Spinal cord (tissue), 10 donors: ENCODE results near the gene PAFAH1B2. TPM values are rescaled to one million over a fixed set of nuclear protein-coding genes. Genes with fewer than 3 reads are reported as not detected.

Source experiments
- DNase-seq, 6 donors: peaks; one replicate each; pipeline versions ENCODE4 v3.0.0 to v3.0.0-alpha.2; 2013 to 2015; ENCODE audit warnings: low spot score in 6 of 6, low read depth in 4 of 6
- H3K27ac ChIP-seq: one replicate; pipeline ENCODE4 v1.5.1; 2013; ENCODE audit warnings: low read depth, low read length, control low read depth
- H3K27me3 ChIP-seq: one replicate; pipeline ENCODE4 v1.6.1; 2013; ENCODE audit warnings: low read length; ENCODE audit not compliant: control insufficient read depth, insufficient read depth
- H3K36me3 ChIP-seq: one replicate; pipeline ENCODE4 v1.6.1; 2013; ENCODE audit warnings: low read length; ENCODE audit not compliant: control insufficient read depth, insufficient read depth
- H3K4me1 ChIP-seq: one replicate; pipeline ENCODE4 v1.6.1; 2013; ENCODE audit warnings: low read length; ENCODE audit not compliant: control insufficient read depth, insufficient read depth
- H3K4me3 ChIP-seq: one replicate; pipeline ENCODE4 v1.5.1; 2013; ENCODE audit warnings: low read depth, low read length, control low read depth
- H3K9me3 ChIP-seq: one replicate; pipeline ENCODE4 v1.6.1; 2013; ENCODE audit warnings: low read length; ENCODE audit not compliant: control insufficient read depth, insufficient read depth
- WGBS: methylation state at CpG from one replicate; pipeline ENCODE4 v1.1.5; 2013; ENCODE audit warnings: missing lambda C conversion rate; ENCODE audit not compliant: insufficient coverage; 5-methylcytosine and 5-hydroxymethylcytosine counted together
- polyA plus RNA-seq, 2 donors: library from polyadenylated mRNA; unstranded; fragments of 120-200 nt; gene quantifications; one replicate each; pipeline ENCODE4 v1.2.1, GENCODE V29; 2013; ENCODE audit not compliant: insufficient read length in 2 of 2
- total RNA-seq, 2 donors: library from RNA; depleted of rRNA in 1 of 2; stranded (reverse); fragments of 120-200 nt in 1 of 2; fragments of >200 nt in 1 of 2; gene quantifications; one replicate each; pipeline versions ENCODE4 v1.2.3 to v1.2.4, GENCODE V29; 2013 to 2014
- donor health status: healthy.

The PAFAH1B2 gene
- total and polyA plus RNA-seq, 4 donors = 77.3 to 196 (median 108) TPM

DNA sequence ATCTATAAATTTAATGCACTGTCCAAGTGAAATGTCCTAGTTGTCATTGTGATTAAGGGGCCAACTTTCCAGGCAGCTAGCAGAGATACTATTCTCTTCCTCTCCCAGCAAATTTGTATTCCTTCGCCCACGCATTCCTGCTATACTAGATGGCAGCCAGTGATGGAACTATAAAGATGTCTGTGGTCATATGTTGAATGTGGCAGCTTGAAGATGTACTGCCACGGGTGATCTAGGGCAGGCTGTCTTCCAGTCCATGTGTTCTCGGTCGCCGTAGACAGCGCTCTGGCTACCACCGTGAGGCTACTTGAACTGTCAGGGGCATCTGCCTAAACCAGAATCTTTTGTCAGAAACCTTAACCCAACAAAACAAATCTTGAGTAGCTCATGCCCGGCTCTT, 26.1 kb downstream of the PAFAH1B2 start:
- Histone ChIP-seq H3K4me1 (peaks cover 12% of the 10 kb centered on the region), H3K36me3 (peaks cover 19% of the 10 kb centered on the region), H3K4me3 (no peak overlapping the region), H3K9me3 (no peaks in the 10 kb centered on the region), H3K27ac (no peak overlapping the region), H3K27me3 (no peaks in the 10 kb centered on the region)
- WGBS = 95% methylated on average over 6 of the region's 9 CpGs
- DNase-seq = no peak

DNA sequence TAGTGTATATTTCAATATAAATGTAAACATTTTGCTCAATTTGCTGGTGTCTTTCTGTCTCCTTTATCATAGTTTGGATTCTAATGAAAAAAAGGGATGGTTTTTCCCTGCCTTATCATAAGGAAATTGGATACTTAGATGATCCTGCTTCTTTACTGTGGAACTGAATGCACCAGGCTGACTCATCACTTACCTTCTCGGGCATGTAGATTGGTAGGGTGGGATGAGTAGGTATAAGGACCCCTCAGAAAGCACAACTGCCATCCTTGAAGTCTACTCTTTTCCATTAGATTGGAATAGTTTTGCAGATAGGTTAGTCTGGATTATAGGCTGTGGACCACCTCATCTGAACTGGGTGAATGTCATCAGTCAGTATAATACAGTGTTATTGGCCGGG, 26.9 kb downstream of the PAFAH1B2 start:
- Histone ChIP-seq H3K4me1 (peaks cover 16% of the 10 kb centered on the region), H3K27ac (no peak overlapping the region)
- 100% methylated on average over 1 of the region's 2 CpGs for WGBS

DNA sequence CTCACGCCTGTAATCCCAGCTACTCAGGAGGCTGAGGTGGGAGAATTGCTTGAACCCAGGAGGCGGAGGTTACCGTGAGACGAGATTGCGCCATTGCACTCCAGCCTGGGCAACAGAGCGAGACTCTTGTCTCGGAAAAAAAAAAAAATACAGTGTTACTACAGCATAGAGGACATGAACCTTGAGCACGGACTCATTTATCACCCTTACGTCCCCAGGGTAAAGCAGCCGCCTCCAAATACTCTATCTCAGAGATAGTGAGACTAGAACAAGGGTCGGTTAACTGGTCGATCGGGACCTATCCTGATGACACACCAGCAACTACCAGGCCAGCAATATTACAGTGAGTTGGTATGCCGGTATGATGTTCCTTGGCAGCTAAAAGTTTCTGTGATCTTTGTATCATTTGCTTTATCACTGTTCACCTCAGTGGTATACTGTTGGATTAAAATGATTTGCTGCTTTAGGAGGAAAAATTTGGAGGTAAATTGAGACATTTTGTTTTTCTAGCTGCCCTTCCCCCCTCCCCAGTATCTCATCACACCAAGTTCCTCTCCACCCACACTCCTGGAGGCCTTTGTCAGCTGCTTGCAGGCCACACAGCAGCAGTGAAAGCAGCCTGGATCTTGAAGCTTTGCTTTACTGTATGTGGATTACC, 27.4 kb downstream of the PAFAH1B2 start:
- Histone ChIP-seq H3K4me3 (no peak overlapping the region), H3K9me3 (no peaks in the 10 kb centered on the region), H3K4me1 (peaks cover 19% of the 10 kb centered on the region), H3K27me3 (no peaks in the 10 kb centered on the region), H3K36me3 (peaks cover 15% of the 10 kb centered on the region), H3K27ac (peak overlapping the region; percentile 45)
- no peak for DNase-seq
- 88% methylated on average over 1 of the region's 14 CpGs for WGBS

More for the DNA sequence above, 26.9 kb downstream of the PAFAH1B2 start:
- Histone ChIP-seq H3K9me3 (no peaks in the 10 kb centered on the region), H3K4me3 (no peak overlapping the region), H3K36me3 (peaks cover 15% of the 10 kb centered on the region), H3K27me3 (no peaks in the 10 kb centered on the region)
- no peak for DNase-seq

DNA sequence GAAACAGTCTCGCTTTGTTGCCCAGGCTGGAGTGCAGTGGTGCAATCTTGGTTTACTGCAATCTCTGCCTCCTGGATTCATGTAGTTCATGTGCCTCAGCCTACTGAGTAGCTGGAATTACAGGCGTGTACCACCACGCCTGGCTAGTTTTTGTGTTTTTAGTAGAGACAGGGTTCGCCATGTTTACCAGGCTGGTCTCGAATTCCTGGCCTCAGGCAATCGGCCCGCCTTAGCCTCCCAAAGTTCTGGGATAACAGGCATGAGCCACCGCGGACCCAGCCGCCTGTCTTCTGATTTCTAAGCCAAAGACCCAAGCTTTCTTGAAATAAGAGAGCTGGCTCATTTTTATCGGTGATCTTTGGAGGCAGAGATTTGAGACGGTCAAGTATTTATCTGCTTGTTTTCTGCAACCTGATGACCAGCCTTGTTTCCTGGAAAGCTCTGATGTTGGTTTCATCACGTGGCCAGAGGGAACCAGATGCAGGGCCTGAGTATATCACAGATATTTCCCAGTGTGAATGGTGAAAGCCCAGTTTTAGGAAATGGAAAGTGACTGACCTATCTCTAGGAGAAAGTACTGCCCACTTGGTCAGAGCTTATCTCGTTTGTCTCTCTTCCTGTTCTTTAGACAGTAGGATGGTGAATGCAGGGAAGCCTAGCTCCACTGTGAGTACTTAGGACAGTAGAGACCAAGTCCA, 28.8 kb downstream of the PAFAH1B2 start:
- H3K27ac ChIP-seq = peak overlapping the region; percentile 61
- no peak for DNase-seq

DNA sequence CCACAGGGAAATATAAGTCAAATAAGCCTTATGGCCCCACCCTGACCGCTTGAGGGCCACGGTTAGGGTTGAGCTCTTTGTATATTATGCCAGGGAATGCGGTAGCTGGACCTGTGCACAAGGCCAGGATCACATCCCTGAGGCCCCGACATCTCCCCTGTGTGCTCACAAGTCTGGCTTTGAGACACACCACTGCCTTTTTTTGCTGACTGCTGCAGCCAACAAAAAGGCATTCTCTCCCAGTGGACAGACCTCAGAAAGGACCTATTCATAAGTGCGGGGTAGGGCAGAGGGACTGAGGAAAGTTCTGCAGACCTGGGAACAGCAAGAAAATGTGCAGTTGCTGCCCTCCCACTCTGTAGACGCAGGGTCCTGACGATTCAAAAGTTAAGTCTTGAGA, 31.0 kb downstream of the PAFAH1B2 start:
- Histone ChIP-seq H3K36me3 (peaks cover 6% of the 10 kb centered on the region), H3K27me3 (no peaks in the 10 kb centered on the region), H3K27ac (peak overlapping the region; percentile 78), H3K9me3 (no peaks in the 10 kb centered on the region), H3K4me1 (peaks cover 35% of the 10 kb centered on the region), H3K4me3 (no peak overlapping the region)
- peak in 2 of 6 donors; percentile 21 to 47 for DNase-seq
- WGBS = 48% methylated on average over 7 of the region's 7 CpGs

More for the DNA sequence above, 28.8 kb downstream of the PAFAH1B2 start:
- H3K4me1 ChIP-seq = peaks cover 20% of the 10 kb centered on the region
- no peaks in the 10 kb centered on the region for H3K27me3 ChIP-seq
- no peak overlapping the region for H3K4me3 ChIP-seq
- no peaks in the 10 kb centered on the region for H3K9me3 ChIP-seq
- peaks cover 10% of the 10 kb centered on the region for H3K36me3 ChIP-seq
- 89% methylated on average over 12 of the region's 14 CpGs for WGBS

DNA sequence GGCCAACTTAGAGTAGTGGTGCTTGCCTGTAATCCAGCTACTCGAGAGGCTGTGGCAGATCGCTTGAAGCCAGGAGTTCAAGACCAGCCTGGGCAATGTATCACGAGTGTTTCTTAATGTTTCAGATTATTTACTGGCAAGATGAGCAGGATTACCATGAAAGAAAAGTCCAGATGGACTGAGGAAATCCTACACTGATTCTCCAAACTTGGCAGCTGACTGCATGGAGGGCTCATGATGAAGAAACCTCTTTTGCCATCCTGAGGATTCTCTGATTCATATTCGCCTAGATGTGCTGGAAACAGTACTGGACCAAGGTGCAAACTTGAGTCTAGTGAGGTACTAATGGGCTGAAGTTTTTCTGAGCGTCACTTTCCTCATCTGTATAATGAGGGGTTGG, 31.7 kb downstream of the PAFAH1B2 start:
- Histone ChIP-seq H3K27ac (peak overlapping the region; percentile 78), H3K27me3 (no peaks in the 10 kb centered on the region), H3K9me3 (no peaks in the 10 kb centered on the region), H3K4me3 (no peak overlapping the region), H3K4me1 (peaks cover 42% of the 10 kb centered on the region), H3K36me3 (peaks cover 6% of the 10 kb centered on the region)
- no peak for DNase-seq
- WGBS = 96% methylated on average over 4 of the region's 5 CpGs

DNA sequence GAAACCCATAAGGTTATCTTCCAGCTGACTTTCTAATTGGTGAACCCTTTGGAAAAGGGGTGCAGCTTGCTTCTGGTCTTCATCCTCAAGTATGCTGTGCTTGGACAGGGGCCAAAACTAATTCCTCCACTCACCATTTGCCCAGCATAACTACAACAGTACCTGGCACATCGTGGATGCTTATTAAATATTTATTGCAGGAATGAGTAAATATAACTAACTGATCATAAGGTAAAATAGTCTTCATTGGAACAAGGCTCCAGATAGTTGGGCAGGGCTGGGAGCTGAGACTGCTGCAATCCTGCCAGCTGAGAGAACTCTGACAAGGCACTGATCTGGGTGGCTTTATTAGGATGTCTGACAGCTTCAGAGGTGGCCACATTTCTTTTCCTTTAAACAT, 32.1 kb downstream of the PAFAH1B2 start:
- Histone ChIP-seq H3K27me3 (no peaks in the 10 kb centered on the region), H3K4me3 (no peak overlapping the region), H3K9me3 (no peaks in the 10 kb centered on the region), H3K4me1 (peaks cover 46% of the 10 kb centered on the region), H3K27ac (peak overlapping the region; percentile 78), H3K36me3 (peaks cover 10% of the 10 kb centered on the region)
- no CpG with 5 or more reads among the region's 1 CpG for WGBS
- no peak for DNase-seq

DNA sequence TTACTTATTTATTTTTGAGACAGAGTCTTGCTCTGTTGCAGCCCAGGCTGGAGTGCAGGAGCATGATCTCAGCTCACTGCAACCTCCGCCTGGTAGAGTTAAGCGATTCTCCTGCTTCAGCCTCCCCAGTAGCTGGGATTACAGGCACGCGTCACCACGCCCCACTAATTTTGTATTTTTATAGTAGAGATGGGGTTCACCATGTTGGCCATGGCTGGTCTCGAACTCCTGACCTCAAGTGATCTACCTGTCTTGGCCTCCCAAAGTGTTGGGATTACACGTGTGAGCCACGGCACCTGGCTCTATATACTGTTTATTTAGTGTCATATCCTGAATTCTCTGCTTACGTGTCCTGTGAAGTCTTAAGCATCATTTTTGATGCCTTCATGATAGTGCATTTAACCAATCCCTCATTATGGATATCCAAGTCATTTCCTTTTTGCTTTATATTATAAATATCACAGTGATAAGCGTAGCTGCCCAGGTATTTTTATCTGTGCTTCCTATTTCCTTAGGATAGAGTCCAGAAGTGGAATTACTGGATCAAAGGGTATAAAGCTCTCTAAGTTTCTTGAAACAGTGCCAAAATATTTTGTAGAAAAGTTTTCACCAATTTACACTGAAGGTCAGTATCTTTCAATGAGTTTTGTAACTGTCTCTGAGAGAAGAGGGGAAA, 33.6 kb downstream of the PAFAH1B2 start:
- H3K27me3 ChIP-seq = no peaks in the 10 kb centered on the region
- H3K4me3 ChIP-seq = peak overlapping the region; percentile 80
- DNase-seq = no peak
- H3K9me3 ChIP-seq = no peaks in the 10 kb centered on the region
- WGBS = 97% methylated on average over 6 of the region's 10 CpGs
- peak overlapping the region; percentile 90 for H3K27ac ChIP-seq
- H3K4me1 ChIP-seq = peaks cover 48% of the 10 kb centered on the region
- H3K36me3 ChIP-seq = peaks cover 20% of the 10 kb centered on the region

DNA sequence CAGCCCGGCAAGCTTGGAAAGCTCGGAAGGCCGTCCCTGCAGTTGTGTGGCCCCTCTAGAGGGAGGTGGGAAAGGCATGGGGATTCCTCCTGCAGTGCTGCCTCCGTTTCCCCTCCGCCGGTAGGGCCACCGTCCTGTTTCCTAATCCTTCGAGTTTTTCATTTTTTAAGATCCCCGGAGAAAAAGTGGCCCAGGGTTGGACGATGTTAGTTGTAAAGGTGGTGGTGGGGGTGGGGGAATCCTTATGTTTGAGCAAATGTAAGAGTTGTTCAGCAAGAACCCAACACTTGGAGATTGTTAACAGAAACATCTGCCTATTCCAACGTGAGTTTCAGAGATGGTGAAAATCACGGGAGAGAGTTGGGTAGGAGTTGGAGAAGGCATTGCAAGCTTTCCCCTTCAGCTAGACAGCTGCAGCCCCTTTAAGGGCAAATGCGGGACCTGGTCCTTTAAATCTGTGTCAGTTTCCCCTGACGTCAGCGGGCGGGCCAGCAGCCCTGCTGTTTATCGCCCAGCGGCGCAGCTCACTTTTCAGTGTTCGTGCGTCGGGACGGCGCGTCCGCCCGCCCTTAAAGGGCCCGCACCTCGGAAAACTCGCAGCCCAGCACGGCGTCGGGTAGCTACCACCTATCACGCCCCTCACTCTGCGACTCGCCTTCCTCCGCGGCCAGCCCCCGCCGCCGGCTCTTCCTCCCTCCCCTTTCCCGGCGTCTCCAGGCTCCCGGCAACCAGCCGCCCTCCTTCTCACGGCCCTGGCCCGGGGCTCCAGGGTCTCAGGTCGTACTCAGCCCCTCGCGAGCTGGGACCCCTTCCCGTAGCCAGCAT, 34.3 kb downstream of the PAFAH1B2 start, which contains the start of gene SIDT2:
Gene SIDT2, plus strand, starts transcription at position 534 of the 825 bp plus-strand sequence. CDS start 521 bp downstream, outside the sequence.
- DNase-seq = peak; percentile 88 to 99 (median 92)
- under 1% methylated on average over 43 of the region's 51 CpGs for WGBS
- H3K36me3 ChIP-seq = peaks cover 21% of the 10 kb centered on the region
- H3K27ac ChIP-seq = peak within 1 kb of the TSS; percentile 90
- H3K4me3 ChIP-seq = peak within 1 kb of the TSS; percentile 80
- peaks cover 46% of the 10 kb centered on the region for H3K4me1 ChIP-seq
- no peaks in the 10 kb centered on the region for H3K9me3 ChIP-seq
- H3K27me3 ChIP-seq = no peaks in the 10 kb centered on the region
